GM13976 (cell line): ENCODE measurements around the gene APMAP.

Experiments used
- DNase-seq: peaks from one replicate; pipeline ENCODE4 v3.0.0; 2012; ENCODE audit warnings: low spot score
- CTCF ChIP-seq: IDR thresholded peaks from 2 replicates; pipeline ENCODE4 v1.5.1; 2012; ENCODE audit warnings: borderline replicate concordance, mild to moderate bottlenecking; ENCODE audit not compliant: insufficient read depth; ENCODE audit errors: extremely low read depth, missing control alignments, control extremely low read depth
- in situ Hi-C: fragments of 300-500 bp; cut with MboI; formaldehyde crosslinking; loops from one replicate; pipeline ENCODE4 v1.12.0; 2022; ENCODE audit warnings: low sequenced_read_pairs, mixed read lengths, inconsistent platforms; ENCODE audit not compliant: unreplicated experiment

APMAP gene

GRCh38 chr20:24968278-24968800 is 24.2 kb downstream of the APMAP start:
- DNase-seq = no peak
- no peak for TF ChIP-seq CTCF
- in situ Hi-C loops = no loop called here

- in situ Hi-C loops = no loop called here
- no peak for DNase-seq
- no peak for TF ChIP-seq CTCF
Measured at GRCh38 chr20:24966317-24967012, 26.1 kb downstream of the APMAP start.

DNA sequence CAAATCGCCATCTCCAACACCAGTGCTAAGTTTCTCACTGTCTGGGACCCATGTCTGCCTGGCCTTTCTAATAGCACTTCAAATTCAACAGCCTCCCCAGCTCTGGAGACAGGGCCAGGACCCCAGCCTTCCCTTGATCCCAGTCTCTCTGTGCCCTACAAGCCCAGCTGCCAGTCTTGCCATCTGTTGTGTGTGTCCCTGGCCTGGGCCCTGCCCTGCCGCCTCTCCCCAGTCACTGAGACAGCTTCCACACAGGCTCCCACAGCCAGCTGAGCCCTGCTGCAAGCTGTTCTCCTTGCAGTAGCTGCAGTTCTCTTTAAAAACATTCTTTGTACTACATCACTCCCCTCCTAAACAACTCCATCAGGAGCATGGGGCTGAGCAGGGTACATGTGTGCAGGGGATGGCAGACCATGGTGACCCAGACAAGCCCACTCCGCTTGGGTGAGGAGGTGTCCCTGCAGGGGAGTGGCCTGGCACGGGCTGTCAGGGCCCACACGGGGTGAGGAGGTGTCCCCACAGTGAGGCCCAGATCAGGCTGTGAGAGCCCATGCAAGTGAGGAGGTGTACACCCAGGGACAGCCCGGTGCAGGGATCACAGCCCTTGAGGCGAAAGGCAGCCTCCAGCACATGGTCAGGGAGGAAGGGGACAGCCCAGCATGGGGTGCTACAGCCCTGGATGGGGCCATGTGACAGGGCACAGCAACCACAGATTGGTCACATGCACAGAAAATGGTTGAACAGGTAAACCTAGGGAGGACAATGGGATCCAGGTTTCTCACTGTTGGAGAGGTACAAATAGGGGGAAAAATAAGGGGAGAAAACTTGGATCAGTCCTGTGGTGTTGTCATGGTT is 27.3 kb downstream of the APMAP start:
- no peak for DNase-seq
- in situ Hi-C loops = no loop called here
- TF ChIP-seq CTCF = no peak

- TF ChIP-seq CTCF = no peak
- in situ Hi-C loops = no loop called here
- DNase-seq = no peak
Measured at GRCh38 chr20:24964506-24964840, 28.1 kb downstream of the APMAP start.

- no peak for TF ChIP-seq CTCF
- in situ Hi-C loops = no loop called here
- DNase-seq = no peak
Measured at GRCh38 chr20:24963672-24964505, 28.7 kb downstream of the APMAP start.

DNA sequence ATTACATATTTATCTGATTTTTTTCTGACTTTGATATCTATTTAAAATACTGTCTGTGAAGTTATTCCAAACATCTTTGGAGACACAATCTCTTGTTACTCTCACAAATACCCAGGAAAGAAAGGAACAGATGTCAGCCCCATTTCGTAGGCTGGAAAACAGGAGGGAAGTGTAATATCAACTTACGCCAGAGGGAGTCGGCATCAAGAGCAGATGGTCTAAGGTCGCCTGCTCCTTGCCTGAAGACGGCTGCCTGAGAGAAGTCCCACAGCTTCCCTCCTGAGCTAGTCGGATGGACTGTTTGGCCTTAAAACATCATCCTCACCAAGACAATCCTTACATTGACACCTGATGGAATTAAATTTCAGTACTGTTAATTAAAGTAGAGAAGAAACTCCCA is 30.0 kb downstream of the APMAP start:
- no peak for DNase-seq
- TF ChIP-seq CTCF = no peak
- in situ Hi-C loops = no loop called here
